Body of pancreas (tissue), 4 donors: ENCODE data around the gene DDX3X.

ENCODE experiments used
- CTCF ChIP-seq, 7 experiments: fragments of 450-650 bp in 4 of 7; fragments of 200-600 bp in 3 of 7; sonication (generic) in 3 of 7; IDR thresholded peaks; one replicate each; pipeline ENCODE4 v1.5.1; 2016 to 2019; ENCODE audit warnings: antibody characterized with exemption in 7 of 7
- POLR2A ChIP-seq, 3 donors: fragments of 450-650 bp; IDR thresholded peaks; one replicate each; pipeline ENCODE4 v1.6.1; 2016; ENCODE audit warnings: antibody characterized with exemption in 3 of 3, mild to moderate bottlenecking in 2 of 3

- TF ChIP-seq CTCF (IDR thresholded peaks at IDR 0.05) (no peak), POLR2A (IDR thresholded peaks at IDR 0.05) (no peak)
These were observed 74.6 kb downstream of the DDX3X start for GRCh38 chrX:41408576-41408975.
